OCI-LY7 (cell line): ENCODE measurements around the gene SAMD8.

Experiments
- EZH2phosphoT487 ChIP-seq: fragments of 200-600 bp; sonication (generic); IDR thresholded peaks from 2 replicates; pipeline ENCODE4 v1.6.1; 2018; ENCODE audit warnings: low read depth, borderline replicate concordance, mild to moderate bottlenecking, mixed run types, antibody characterized with exemption, low read length, moderate library complexity, mixed read lengths
- TF ChIP-seq, protein P1 (sequence below): fragments of 200-600 bp; sonication (generic); conservative IDR thresholded peaks from 2 replicates; pipeline ENCODE4 v1.5.1; 2014; ENCODE audit warnings: mild to moderate bottlenecking, antibody characterized with exemption, low read length, moderate library complexity, mixed read lengths

GRCh38 chr10:75129537-75129936 lies 18.1 kb downstream of the SAMD8 start:
- TF ChIP-seq, protein P1, sequence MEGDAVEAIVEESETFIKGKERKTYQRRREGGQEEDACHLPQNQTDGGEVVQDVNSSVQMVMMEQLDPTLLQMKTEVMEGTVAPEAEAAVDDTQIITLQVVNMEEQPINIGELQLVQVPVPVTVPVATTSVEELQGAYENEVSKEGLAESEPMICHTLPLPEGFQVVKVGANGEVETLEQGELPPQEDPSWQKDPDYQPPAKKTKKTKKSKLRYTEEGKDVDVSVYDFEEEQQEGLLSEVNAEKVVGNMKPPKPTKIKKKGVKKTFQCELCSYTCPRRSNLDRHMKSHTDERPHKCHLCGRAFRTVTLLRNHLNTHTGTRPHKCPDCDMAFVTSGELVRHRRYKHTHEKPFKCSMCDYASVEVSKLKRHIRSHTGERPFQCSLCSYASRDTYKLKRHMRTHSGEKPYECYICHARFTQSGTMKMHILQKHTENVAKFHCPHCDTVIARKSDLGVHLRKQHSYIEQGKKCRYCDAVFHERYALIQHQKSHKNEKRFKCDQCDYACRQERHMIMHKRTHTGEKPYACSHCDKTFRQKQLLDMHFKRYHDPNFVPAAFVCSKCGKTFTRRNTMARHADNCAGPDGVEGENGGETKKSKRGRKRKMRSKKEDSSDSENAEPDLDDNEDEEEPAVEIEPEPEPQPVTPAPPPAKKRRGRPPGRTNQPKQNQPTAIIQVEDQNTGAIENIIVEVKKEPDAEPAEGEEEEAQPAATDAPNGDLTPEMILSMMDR, result no peak
- TF ChIP-seq EZH2phosphoT487, result no peak
